ENCODE results near the gene TMC8. TPM values are rescaled to one million over a fixed set of nuclear protein-coding genes. Genes with fewer than 3 reads are reported as not detected.
A peak's percentile ranks its signal among the peaks of the same experiment; 100 is the strongest.
"Not testable (repeated sequence)": the region's sequence is repeated elsewhere in the genome, so short reads cannot be mapped to it uniquely, and the experiment has no call there.

The TMC8 gene
- total RNA-seq, 1 donor from 2014 or later: 55.8 TPM

GRCh38 chr17:78168242-78168902, 37.8 kb downstream of the TMC8 start, which contains the start of gene SYNGR2:
TSS of gene SYNGR2 (plus strand) at chr17:78168581. CDS start at chr17:78168617, 36 bp downstream.
- peaks cover 8% of the 10 kb centered on the region for H3K27me3 Mint-ChIP-seq (ENCODE audit: unreplicated experiment)
- peaks cover 2% of the 10 kb centered on the region for H3K4me1 Mint-ChIP-seq (ENCODE audit: unreplicated experiment)
- peak; percentile 81 for DNase-seq (ENCODE audit: low spot score)
- no peak for TF ChIP-seq CTCF (IDR thresholded peaks at IDR 0.05; ENCODE audit: unreplicated experiment)
- H3K27ac Mint-ChIP-seq (ENCODE audit: unreplicated experiment): no peak within 1 kb of the TSS
- H3K4me3 Mint-ChIP-seq (ENCODE audit: unreplicated experiment): peak within 1 kb of the TSS; percentile 84
- peaks cover 9% of the 10 kb centered on the region for H3K36me3 Mint-ChIP-seq (ENCODE audit: low read depth, unreplicated experiment)
- H3K9me3 Mint-ChIP-seq (ENCODE audit: unreplicated experiment): no peaks in the 10 kb centered on the region

GRCh38 chr17:78168903-78169793, 38.6 kb downstream of the TMC8 start:
- no peaks in the 10 kb centered on the region for H3K9me3 Mint-ChIP-seq (ENCODE audit: unreplicated experiment)
- peaks cover 15% of the 10 kb centered on the region for H3K36me3 Mint-ChIP-seq (ENCODE audit: low read depth, unreplicated experiment)
- H3K27ac Mint-ChIP-seq (ENCODE audit: unreplicated experiment): no peak overlapping the region
- peak; percentile 39 for DNase-seq (ENCODE audit: low spot score)
- no peak for TF ChIP-seq CTCF (IDR thresholded peaks at IDR 0.05; ENCODE audit: unreplicated experiment)
- peak overlapping the region; percentile 76 for H3K4me3 Mint-ChIP-seq (ENCODE audit: unreplicated experiment)
- peaks cover 6% of the 10 kb centered on the region for H3K27me3 Mint-ChIP-seq (ENCODE audit: unreplicated experiment)
- H3K4me1 Mint-ChIP-seq (ENCODE audit: unreplicated experiment): peaks cover 2% of the 10 kb centered on the region

- no peak for TF ChIP-seq CTCF (IDR thresholded peaks at IDR 0.05; ENCODE audit: unreplicated experiment)
- H3K4me1 Mint-ChIP-seq (ENCODE audit: unreplicated experiment): peaks cover 5% of the 10 kb centered on the region
- H3K27ac Mint-ChIP-seq (ENCODE audit: unreplicated experiment): no peak overlapping the region
- peaks cover 6% of the 10 kb centered on the region for H3K27me3 Mint-ChIP-seq (ENCODE audit: unreplicated experiment)
- no peaks in the 10 kb centered on the region for H3K9me3 Mint-ChIP-seq (ENCODE audit: unreplicated experiment)
- no peak for DNase-seq (ENCODE audit: low spot score)
- H3K36me3 Mint-ChIP-seq (ENCODE audit: low read depth, unreplicated experiment): peaks cover 15% of the 10 kb centered on the region
- H3K4me3 Mint-ChIP-seq (ENCODE audit: unreplicated experiment): peak overlapping the region; percentile 74
These were observed 40.4 kb downstream of the TMC8 start for GRCh38 chr17:78170692-78171590.

- H3K9me3 Mint-ChIP-seq (ENCODE audit: unreplicated experiment); H3K4me3 Mint-ChIP-seq (ENCODE audit: unreplicated experiment); H3K4me1 Mint-ChIP-seq (ENCODE audit: unreplicated experiment); DNase-seq (ENCODE audit: low spot score); H3K27ac Mint-ChIP-seq (ENCODE audit: unreplicated experiment); H3K27me3 Mint-ChIP-seq (ENCODE audit: unreplicated experiment): not testable (repeated sequence)
- peaks cover 15% of the 10 kb centered on the region for H3K36me3 Mint-ChIP-seq (ENCODE audit: low read depth, unreplicated experiment)
These were observed 41.1 kb downstream of the TMC8 start for GRCh38 chr17:78171591-78172248.
